ENCODE results near the gene AMIGO2. TPM values are rescaled to one million over a fixed set of nuclear protein-coding genes. Genes with fewer than 3 reads are reported as not detected.

Gene AMIGO2
- total RNA-seq, 1 donor = 8.0 TPM

DNA sequence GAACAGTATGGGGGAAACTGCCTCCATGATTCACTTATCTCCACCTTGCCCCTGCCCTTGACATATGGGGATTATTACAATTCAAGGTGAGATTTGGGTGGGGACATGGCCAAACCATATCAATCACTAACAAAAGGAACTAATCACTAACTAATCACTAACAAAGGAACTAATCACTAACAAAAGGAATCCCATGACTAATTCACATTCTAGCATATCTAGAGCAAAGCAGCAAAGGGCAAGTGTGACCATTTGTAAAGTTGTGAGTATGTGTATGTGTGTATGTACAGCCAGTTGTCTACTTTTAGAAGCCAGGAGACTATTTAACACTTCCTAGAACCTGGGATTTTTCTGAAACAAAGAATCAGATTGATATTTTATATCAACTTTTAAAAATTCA is 31.2 kb downstream of the AMIGO2 start:
- peaks cover 6% of the 10 kb centered on the region for H3K9me3 ChIP-seq (ENCODE audit: low read depth, low read length)
- H2AFZ ChIP-seq (ENCODE audit: low read length) = no peak overlapping the region
- H3K27ac ChIP-seq (ENCODE audit: low read depth, low read length) = no peak overlapping the region
- no peaks in the 10 kb centered on the region for H3K27me3 ChIP-seq (ENCODE audit: insufficient read depth, low read length)
- no peaks in the 10 kb centered on the region for H3K79me2 ChIP-seq (ENCODE audit: insufficient read depth, low read length)
- H3K4me3 ChIP-seq (ENCODE audit: insufficient read depth, low read length) = no peak overlapping the region
- TF ChIP-seq, protein P1, sequence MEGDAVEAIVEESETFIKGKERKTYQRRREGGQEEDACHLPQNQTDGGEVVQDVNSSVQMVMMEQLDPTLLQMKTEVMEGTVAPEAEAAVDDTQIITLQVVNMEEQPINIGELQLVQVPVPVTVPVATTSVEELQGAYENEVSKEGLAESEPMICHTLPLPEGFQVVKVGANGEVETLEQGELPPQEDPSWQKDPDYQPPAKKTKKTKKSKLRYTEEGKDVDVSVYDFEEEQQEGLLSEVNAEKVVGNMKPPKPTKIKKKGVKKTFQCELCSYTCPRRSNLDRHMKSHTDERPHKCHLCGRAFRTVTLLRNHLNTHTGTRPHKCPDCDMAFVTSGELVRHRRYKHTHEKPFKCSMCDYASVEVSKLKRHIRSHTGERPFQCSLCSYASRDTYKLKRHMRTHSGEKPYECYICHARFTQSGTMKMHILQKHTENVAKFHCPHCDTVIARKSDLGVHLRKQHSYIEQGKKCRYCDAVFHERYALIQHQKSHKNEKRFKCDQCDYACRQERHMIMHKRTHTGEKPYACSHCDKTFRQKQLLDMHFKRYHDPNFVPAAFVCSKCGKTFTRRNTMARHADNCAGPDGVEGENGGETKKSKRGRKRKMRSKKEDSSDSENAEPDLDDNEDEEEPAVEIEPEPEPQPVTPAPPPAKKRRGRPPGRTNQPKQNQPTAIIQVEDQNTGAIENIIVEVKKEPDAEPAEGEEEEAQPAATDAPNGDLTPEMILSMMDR (IDR thresholded peaks at IDR 0.05; ENCODE audit: extremely low read depth, low read depth, low read length) = no peak
- no peaks in the 10 kb centered on the region for H3K4me1 ChIP-seq (ENCODE audit: insufficient read depth, low read length)
- H3K36me3 ChIP-seq (ENCODE audit: insufficient read depth, low read length) = no peaks in the 10 kb centered on the region
- DNase-seq (ENCODE audit: insufficient read length, low spot score, missing footprints) = no peak
- H4K20me1 ChIP-seq (ENCODE audit: insufficient read depth, low read length) = no peaks in the 10 kb centered on the region
- H3K4me2 ChIP-seq (ENCODE audit: insufficient read depth, low read length) = no peak overlapping the region

DNA sequence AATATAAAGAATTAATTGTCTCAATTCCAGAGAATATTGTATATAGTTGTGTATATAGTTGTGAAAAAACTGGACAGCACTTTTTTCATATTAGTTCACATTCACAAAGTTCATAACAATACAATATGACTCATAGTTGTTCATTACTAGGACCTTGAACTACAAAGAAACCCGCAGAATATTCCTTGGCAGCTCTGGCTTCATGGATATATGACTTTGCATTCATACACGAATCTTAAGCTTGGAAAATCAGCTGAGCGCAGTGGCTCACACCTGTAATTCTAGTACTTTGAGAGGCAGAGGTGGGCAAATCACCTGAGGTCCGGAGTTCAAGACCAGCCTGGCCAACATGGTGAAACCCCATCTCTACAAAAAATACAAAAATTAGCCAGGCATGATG is 38.4 kb downstream of the AMIGO2 start:
- TF ChIP-seq, protein P1 (IDR thresholded peaks at IDR 0.05; ENCODE audit: extremely low read depth, low read depth, low read length) = no peak
- Histone ChIP-seq H2AFZ (ENCODE audit: low read length) (no peak overlapping the region), H3K9me3 (ENCODE audit: low read depth, low read length) (no peaks in the 10 kb centered on the region), H3K27me3 (ENCODE audit: insufficient read depth, low read length) (no peaks in the 10 kb centered on the region), H3K4me1 (ENCODE audit: insufficient read depth, low read length) (no peaks in the 10 kb centered on the region), H3K4me2 (ENCODE audit: insufficient read depth, low read length) (no peak overlapping the region), H3K79me2 (ENCODE audit: insufficient read depth, low read length) (no peaks in the 10 kb centered on the region), H3K36me3 (ENCODE audit: insufficient read depth, low read length) (no peaks in the 10 kb centered on the region), H3K4me3 (ENCODE audit: insufficient read depth, low read length) (no peak overlapping the region), H3K27ac (ENCODE audit: low read depth, low read length) (no peak overlapping the region), H4K20me1 (ENCODE audit: insufficient read depth, low read length) (no peaks in the 10 kb centered on the region)
- no peak for DNase-seq (ENCODE audit: insufficient read length, low spot score, missing footprints)

DNA sequence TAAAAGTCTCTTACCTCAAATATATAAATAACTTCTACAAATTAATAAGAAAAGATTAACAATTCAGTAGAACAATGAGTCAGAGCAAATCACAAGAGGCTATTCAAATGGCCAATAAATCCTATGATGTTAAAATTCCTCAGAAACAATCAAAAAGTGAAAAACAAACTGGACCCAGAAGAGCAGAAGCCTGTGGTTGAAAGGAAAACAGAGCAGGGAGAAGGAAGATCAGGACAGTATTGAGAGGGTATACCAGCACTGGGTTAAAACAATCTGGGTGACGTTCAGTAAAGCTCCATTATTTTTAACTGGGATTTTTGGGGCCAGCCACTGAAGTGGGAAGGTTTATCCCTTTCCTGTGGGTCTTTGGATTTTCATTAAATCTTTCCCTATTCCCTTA is 40.0 kb downstream of the AMIGO2 start:
- H4K20me1 ChIP-seq (ENCODE audit: insufficient read depth, low read length) = no peaks in the 10 kb centered on the region
- H3K4me3 ChIP-seq (ENCODE audit: insufficient read depth, low read length) = no peak overlapping the region
- H3K36me3 ChIP-seq (ENCODE audit: insufficient read depth, low read length) = no peaks in the 10 kb centered on the region
- no peak overlapping the region for H3K27ac ChIP-seq (ENCODE audit: low read depth, low read length)
- peak overlapping the region; percentile 71 for H2AFZ ChIP-seq (ENCODE audit: low read length)
- peaks cover under 1% of the 10 kb centered on the region for H3K4me1 ChIP-seq (ENCODE audit: insufficient read depth, low read length)
- H3K27me3 ChIP-seq (ENCODE audit: insufficient read depth, low read length) = no peaks in the 10 kb centered on the region
- no peaks in the 10 kb centered on the region for H3K9me3 ChIP-seq (ENCODE audit: low read depth, low read length)
- DNase-seq (ENCODE audit: insufficient read length, low spot score, missing footprints) = no peak
- H3K4me2 ChIP-seq (ENCODE audit: insufficient read depth, low read length) = no peak overlapping the region
- TF ChIP-seq, protein P1 (IDR thresholded peaks at IDR 0.05; ENCODE audit: extremely low read depth, low read depth, low read length) = no peak
- no peaks in the 10 kb centered on the region for H3K79me2 ChIP-seq (ENCODE audit: insufficient read depth, low read length)

DNA sequence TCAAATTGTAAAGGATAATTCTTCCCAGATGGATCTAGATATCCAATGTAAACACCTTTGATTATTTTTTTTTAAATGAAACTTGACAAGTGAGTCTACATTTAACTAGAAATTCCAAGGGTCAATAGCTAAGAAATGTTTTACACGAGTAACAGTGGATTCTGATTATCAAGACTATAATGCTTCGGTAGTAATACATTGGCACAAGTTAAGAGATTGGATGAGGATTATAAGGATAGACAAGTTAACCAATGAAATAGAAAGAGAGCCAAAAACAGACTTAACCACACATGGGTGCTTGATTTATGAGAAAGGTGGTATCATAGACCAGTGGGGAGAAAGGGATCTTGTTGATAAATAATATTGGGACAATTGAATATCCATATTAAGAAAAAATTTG is 40.7 kb downstream of the AMIGO2 start:
- H4K20me1 ChIP-seq (ENCODE audit: insufficient read depth, low read length) = no peaks in the 10 kb centered on the region
- no peak overlapping the region for H2AFZ ChIP-seq (ENCODE audit: low read length)
- peaks cover 4% of the 10 kb centered on the region for H3K4me1 ChIP-seq (ENCODE audit: insufficient read depth, low read length)
- H3K9me3 ChIP-seq (ENCODE audit: low read depth, low read length) = no peaks in the 10 kb centered on the region
- no peak overlapping the region for H3K27ac ChIP-seq (ENCODE audit: low read depth, low read length)
- no peak overlapping the region for H3K4me2 ChIP-seq (ENCODE audit: insufficient read depth, low read length)
- H3K79me2 ChIP-seq (ENCODE audit: insufficient read depth, low read length) = no peaks in the 10 kb centered on the region
- no peaks in the 10 kb centered on the region for H3K36me3 ChIP-seq (ENCODE audit: insufficient read depth, low read length)
- TF ChIP-seq, protein P1 (IDR thresholded peaks at IDR 0.05; ENCODE audit: extremely low read depth, low read depth, low read length) = no peak
- H3K27me3 ChIP-seq (ENCODE audit: insufficient read depth, low read length) = no peaks in the 10 kb centered on the region
- no peak for DNase-seq (ENCODE audit: insufficient read length, low spot score, missing footprints)
- no peak overlapping the region for H3K4me3 ChIP-seq (ENCODE audit: insufficient read depth, low read length)

Data from osteoblast (primary cell).